Measurements from ENCODE around the gene USP32. TPM values are rescaled to one million over a fixed set of nuclear protein-coding genes. Genes with fewer than 3 reads are reported as not detected.

USP32 gene
- total and polyA plus RNA-seq, 4 donors = 11.6 to 103 (median 42.9) TPM

DNA sequence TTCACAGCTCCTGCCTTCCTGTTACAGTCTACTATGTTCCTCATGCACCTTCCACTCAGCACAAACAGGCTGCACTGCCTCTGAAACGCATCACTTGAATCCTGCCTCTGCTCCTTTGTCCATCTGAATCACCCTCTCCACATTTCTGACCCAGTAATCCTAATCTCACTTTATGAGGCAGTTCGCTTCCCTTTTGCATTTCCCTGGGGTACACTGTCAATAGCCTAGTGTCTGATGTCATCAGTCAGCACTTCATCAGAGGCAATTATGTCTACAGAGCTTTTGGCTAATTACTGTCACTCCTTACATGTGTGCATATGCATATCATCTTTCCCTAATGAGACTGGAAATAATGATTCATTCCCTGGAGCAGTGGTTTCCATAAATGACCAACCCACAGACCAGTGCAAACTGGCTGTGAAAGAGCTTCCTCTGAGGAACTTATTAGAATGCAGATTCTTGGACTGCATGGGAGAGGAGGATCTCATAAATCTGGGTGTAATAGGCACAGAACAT lies 218.6 kb downstream of the USP32 start (continued):
- TF ChIP-seq, protein P1, sequence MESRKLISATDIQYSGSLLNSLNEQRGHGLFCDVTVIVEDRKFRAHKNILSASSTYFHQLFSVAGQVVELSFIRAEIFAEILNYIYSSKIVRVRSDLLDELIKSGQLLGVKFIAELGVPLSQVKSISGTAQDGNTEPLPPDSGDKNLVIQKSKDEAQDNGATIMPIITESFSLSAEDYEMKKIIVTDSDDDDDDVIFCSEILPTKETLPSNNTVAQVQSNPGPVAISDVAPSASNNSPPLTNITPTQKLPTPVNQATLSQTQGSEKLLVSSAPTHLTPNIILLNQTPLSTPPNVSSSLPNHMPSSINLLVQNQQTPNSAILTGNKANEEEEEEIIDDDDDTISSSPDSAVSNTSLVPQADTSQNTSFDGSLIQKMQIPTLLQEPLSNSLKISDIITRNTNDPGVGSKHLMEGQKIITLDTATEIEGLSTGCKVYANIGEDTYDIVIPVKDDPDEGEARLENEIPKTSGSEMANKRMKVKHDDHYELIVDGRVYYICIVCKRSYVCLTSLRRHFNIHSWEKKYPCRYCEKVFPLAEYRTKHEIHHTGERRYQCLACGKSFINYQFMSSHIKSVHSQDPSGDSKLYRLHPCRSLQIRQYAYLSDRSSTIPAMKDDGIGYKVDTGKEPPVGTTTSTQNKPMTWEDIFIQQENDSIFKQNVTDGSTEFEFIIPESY (IDR thresholded peaks at IDR 0.05) = no peak

DNA sequence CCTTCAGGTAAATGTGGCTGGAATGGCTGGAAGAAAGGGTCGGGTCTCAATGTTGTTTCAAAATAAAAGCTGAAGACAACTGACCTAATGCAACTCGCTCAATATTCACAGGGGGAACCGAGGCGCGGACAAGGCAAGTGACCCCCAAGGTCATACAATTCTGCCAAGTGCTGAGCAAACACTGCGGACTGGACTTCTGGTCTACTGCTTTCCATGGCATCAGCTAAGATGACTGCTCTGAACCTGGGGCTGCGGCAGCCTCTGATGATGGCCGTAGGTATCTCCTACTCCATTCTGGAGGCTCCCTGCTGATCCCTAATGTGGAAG lies 220.2 kb downstream of the USP32 start:
- Histone ChIP-seq H3K27me3 (ENCODE audit: control insufficient read depth in 4 of 4, insufficient read depth in 4 of 4, low read length in 3 of 4) (no peaks in the 10 kb centered on the region), H3K27ac (ENCODE audit: low read depth in 1 of 2, low read length in 2 of 2) (no peak overlapping the region), H3K9me3 (ENCODE audit: control insufficient read depth in 4 of 4, low read length in 3 of 4) (no peaks in the 10 kb centered on the region), H3K9ac (ENCODE audit: low read depth in 1 of 2, low read length in 2 of 2) (no peak overlapping the region), H3K4me3 (ENCODE audit: low read depth in 1 of 3, low read length in 3 of 3) (no peak overlapping the region), H3K4me1 (ENCODE audit: control insufficient read depth in 4 of 4, insufficient read depth in 4 of 4, low read length in 3 of 4) (peaks cover 1 to 38% (median 26%) of the 10 kb centered on the region in 4 donors), H3K36me3 (ENCODE audit: control insufficient read depth in 4 of 4, insufficient read depth in 3 of 4, low read depth in 1 of 4, low read length in 3 of 4) (no peaks in the 10 kb centered on the region)
- WGBS = 51% methylated on average over 8 of the region's 8 CpGs
- TF ChIP-seq SP1 (IDR thresholded peaks at IDR 0.05) (no peak), HNF4A (conservative IDR thresholded peaks at IDR 0.05) (peak in 1 of 2 donors; percentile 32), GABPA (IDR thresholded peaks at IDR 0.05 in 1 of 2, conservative IDR thresholded peaks at IDR 0.05 in 1 of 2) (no peak)
- TF ChIP-seq, protein P2, sequence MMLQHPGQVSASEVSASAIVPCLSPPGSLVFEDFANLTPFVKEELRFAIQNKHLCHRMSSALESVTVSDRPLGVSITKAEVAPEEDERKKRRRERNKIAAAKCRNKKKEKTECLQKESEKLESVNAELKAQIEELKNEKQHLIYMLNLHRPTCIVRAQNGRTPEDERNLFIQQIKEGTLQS (IDR thresholded peaks at IDR 0.05) = no peak
- TF ChIP-seq, protein P3, sequence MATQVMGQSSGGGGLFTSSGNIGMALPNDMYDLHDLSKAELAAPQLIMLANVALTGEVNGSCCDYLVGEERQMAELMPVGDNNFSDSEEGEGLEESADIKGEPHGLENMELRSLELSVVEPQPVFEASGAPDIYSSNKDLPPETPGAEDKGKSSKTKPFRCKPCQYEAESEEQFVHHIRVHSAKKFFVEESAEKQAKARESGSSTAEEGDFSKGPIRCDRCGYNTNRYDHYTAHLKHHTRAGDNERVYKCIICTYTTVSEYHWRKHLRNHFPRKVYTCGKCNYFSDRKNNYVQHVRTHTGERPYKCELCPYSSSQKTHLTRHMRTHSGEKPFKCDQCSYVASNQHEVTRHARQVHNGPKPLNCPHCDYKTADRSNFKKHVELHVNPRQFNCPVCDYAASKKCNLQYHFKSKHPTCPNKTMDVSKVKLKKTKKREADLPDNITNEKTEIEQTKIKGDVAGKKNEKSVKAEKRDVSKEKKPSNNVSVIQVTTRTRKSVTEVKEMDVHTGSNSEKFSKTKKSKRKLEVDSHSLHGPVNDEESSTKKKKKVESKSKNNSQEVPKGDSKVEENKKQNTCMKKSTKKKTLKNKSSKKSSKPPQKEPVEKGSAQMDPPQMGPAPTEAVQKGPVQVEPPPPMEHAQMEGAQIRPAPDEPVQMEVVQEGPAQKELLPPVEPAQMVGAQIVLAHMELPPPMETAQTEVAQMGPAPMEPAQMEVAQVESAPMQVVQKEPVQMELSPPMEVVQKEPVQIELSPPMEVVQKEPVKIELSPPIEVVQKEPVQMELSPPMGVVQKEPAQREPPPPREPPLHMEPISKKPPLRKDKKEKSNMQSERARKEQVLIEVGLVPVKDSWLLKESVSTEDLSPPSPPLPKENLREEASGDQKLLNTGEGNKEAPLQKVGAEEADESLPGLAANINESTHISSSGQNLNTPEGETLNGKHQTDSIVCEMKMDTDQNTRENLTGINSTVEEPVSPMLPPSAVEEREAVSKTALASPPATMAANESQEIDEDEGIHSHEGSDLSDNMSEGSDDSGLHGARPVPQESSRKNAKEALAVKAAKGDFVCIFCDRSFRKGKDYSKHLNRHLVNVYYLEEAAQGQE (IDR thresholded peaks at IDR 0.05) = no peak
- no peak for DNase-seq (ENCODE audit: low spot score)

DNA sequence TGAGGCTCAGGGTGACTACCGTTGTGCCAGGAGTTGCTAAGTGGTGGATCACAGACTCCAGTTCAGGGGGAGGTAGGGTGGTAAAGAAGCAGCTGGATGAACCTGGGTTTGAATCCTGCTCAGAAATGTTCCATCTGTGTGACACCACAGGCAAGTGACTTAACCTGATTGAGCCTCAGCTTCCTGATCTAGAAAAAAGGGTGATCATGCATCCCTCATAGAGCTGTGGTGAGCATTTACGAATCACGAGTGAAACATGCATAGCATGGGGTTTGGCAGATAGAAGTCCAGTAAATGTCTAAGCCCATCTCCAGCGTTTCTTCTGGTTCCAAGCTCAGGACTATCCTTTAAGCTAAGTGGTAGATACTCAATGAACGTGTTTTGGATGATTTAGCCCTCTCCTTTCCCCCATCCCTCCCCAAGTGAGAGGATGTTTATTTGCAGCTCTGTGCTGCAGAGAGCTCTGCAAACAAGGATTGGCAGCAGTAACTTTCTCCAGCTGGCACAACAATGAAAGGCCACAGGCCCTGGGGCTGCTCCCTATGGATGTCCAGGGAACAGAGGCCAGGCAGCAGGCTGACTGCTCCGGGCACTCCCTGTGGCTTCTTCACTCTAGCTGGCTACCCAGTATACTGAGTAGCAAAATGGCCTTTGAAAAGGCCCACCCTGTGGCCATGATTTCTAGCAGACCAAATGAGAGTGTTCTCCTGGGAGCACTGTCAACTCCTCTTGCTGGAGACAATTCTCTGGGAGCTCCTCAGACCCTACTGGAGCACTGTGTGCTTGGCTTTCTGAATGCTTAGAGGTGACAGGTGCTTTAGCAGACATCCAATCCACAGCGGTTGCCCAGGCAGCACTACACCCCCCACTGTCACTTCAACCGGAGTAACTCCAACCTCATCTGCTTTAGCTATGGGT lies 220.8 kb downstream of the USP32 start:
- Histone ChIP-seq H3K4me3 (ENCODE audit: low read depth in 1 of 3, low read length in 3 of 3) (no peak overlapping the region), H3K9ac (ENCODE audit: low read depth in 1 of 2, low read length in 2 of 2) (no peak overlapping the region), H3K36me3 (ENCODE audit: control insufficient read depth in 4 of 4, insufficient read depth in 3 of 4, low read depth in 1 of 4, low read length in 3 of 4) (no peaks in the 10 kb centered on the region), H3K27ac (ENCODE audit: low read depth in 1 of 2, low read length in 2 of 2) (no peak overlapping the region), H3K9me3 (ENCODE audit: control insufficient read depth in 4 of 4, low read length in 3 of 4) (no peaks in the 10 kb centered on the region), H3K4me1 (ENCODE audit: control insufficient read depth in 4 of 4, insufficient read depth in 4 of 4, low read length in 3 of 4) (peaks cover 1 to 38% (median 26%) of the 10 kb centered on the region in 4 donors), H3K27me3 (ENCODE audit: control insufficient read depth in 4 of 4, insufficient read depth in 4 of 4, low read length in 3 of 4) (no peaks in the 10 kb centered on the region)
- DNase-seq (ENCODE audit: low spot score) = no peak
- WGBS = 71% methylated on average over 8 of the region's 8 CpGs
- TF ChIP-seq FOXA2 (IDR thresholded peaks at IDR 0.05) (no peak), RAD21 (IDR thresholded peaks at IDR 0.05) (no peak), RXRA (IDR thresholded peaks at IDR 0.05) (no peak), EGR1 (IDR thresholded peaks at IDR 0.05; ENCODE audit: low read depth in 2 of 2) (no peak), SP1 (IDR thresholded peaks at IDR 0.05) (no peak), GABPA (IDR thresholded peaks at IDR 0.05 in 1 of 2, conservative IDR thresholded peaks at IDR 0.05 in 1 of 2) (no peak), TAF1 (conservative IDR thresholded peaks at IDR 0.05) (no peak), JUND (IDR thresholded peaks at IDR 0.05) (no peak), YY1 (IDR thresholded peaks at IDR 0.05) (no peak)
- TF ChIP-seq, protein P1 (IDR thresholded peaks at IDR 0.05) = no peak
- TF ChIP-seq, protein P4, sequence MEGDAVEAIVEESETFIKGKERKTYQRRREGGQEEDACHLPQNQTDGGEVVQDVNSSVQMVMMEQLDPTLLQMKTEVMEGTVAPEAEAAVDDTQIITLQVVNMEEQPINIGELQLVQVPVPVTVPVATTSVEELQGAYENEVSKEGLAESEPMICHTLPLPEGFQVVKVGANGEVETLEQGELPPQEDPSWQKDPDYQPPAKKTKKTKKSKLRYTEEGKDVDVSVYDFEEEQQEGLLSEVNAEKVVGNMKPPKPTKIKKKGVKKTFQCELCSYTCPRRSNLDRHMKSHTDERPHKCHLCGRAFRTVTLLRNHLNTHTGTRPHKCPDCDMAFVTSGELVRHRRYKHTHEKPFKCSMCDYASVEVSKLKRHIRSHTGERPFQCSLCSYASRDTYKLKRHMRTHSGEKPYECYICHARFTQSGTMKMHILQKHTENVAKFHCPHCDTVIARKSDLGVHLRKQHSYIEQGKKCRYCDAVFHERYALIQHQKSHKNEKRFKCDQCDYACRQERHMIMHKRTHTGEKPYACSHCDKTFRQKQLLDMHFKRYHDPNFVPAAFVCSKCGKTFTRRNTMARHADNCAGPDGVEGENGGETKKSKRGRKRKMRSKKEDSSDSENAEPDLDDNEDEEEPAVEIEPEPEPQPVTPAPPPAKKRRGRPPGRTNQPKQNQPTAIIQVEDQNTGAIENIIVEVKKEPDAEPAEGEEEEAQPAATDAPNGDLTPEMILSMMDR (IDR thresholded peaks at IDR 0.05; ENCODE audit: low read depth, low read length, missing input control) = no peak
- TF ChIP-seq, protein P2 (IDR thresholded peaks at IDR 0.05) = no peak
